Left kidney (tissue), 2 donors: ENCODE results near the gene HS6ST3. TPM values are rescaled to one million over a fixed set of nuclear protein-coding genes. Genes with fewer than 3 reads are reported as not detected.

ENCODE experiments used
- DNase-seq: peaks from one replicate; pipeline ENCODE4 v3.0.0-alpha.2; 2013
- polyA plus RNA-seq: library from polyadenylated mRNA; unstranded; fragments of 120-200 nt; gene quantifications from one replicate; pipeline ENCODE4 v1.2.1, GENCODE V29; 2013; ENCODE audit not compliant: insufficient read length

HS6ST3 gene
- polyA plus RNA-seq, 1 donor = 3.3 TPM

- no peak for DNase-seq
Measured at GRCh38 chr13:96783057-96783456, 693.1 kb downstream of the HS6ST3 start.

- no peak for DNase-seq
Measured at GRCh38 chr13:96783511-96783910, 693.6 kb downstream of the HS6ST3 start.

GRCh38 chr13:96785986-96786385, 696.1 kb downstream of the HS6ST3 start:
- DNase-seq = no peak

- no peak for DNase-seq
Measured at GRCh38 chr13:96792188-96792587, 702.3 kb downstream of the HS6ST3 start.

GRCh38 chr13:96792736-96793403, 703.0 kb downstream of the HS6ST3 start:
- no peak for DNase-seq

GRCh38 chr13:96793404-96793755, 703.5 kb downstream of the HS6ST3 start:
- no peak for DNase-seq

- no peak for DNase-seq
Measured at GRCh38 chr13:96794669-96795068, 704.8 kb downstream of the HS6ST3 start.

GRCh38 chr13:96795670-96796069, 705.8 kb downstream of the HS6ST3 start:
- DNase-seq = no peak

GRCh38 chr13:96796091-96796633, 706.3 kb downstream of the HS6ST3 start:
- DNase-seq = no peak

- no peak for DNase-seq
Measured at GRCh38 chr13:96797136-96797535, 707.2 kb downstream of the HS6ST3 start.

GRCh38 chr13:96803456-96804100, 713.7 kb downstream of the HS6ST3 start:
- DNase-seq = no peak

- DNase-seq = no peak
Measured at GRCh38 chr13:96804174-96804573, 714.3 kb downstream of the HS6ST3 start.

GRCh38 chr13:96806746-96807145, 716.8 kb downstream of the HS6ST3 start:
- no peak for DNase-seq

GRCh38 chr13:96809366-96810096, 719.6 kb downstream of the HS6ST3 start:
- DNase-seq = no peak

GRCh38 chr13:96810104-96810503, 720.2 kb downstream of the HS6ST3 start:
- DNase-seq = no peak

GRCh38 chr13:96811049-96811448, 721.1 kb downstream of the HS6ST3 start:
- DNase-seq = no peak

GRCh38 chr13:96816261-96816660, 726.4 kb downstream of the HS6ST3 start:
- DNase-seq = no peak

GRCh38 chr13:96816874-96817273, 727.0 kb downstream of the HS6ST3 start:
- no peak for DNase-seq

- DNase-seq = no peak
Measured at GRCh38 chr13:96817336-96817941, 727.5 kb downstream of the HS6ST3 start.

GRCh38 chr13:96819375-96819774, 729.5 kb downstream of the HS6ST3 start:
- no peak for DNase-seq

- DNase-seq = no peak
Measured at GRCh38 chr13:96821381-96821780, 731.5 kb downstream of the HS6ST3 start.

- no peak for DNase-seq
Measured at GRCh38 chr13:96821971-96822370, 732.1 kb downstream of the HS6ST3 start.

GRCh38 chr13:96822895-96823294, 733.0 kb downstream of the HS6ST3 start:
- DNase-seq = no peak
